Right forelimb (tissue), 1 donor: ENCODE measurements around the gene DDRGK1.

Experiments used
- DNase-seq: peaks from one replicate; pipeline ENCODE4 v3.0.0-alpha.2; 2018

The DDRGK1 gene

GRCh38 chr20:3204124-3204794 lies at the start of gene DDRGK1:
TSS of gene DDRGK1 (minus strand) at chr20:3204682. CDS start at chr20:3204627, 55 bp downstream.
- peak; percentile 90 for DNase-seq

- DNase-seq: no peak
Observed at GRCh38 chr20:3251806-3252205, 47.3 kb upstream of the DDRGK1 start.

GRCh38 chr20:3250091-3250504 lies 45.6 kb upstream of the DDRGK1 start:
- DNase-seq: no peak

- DNase-seq: no peak
Observed at GRCh38 chr20:3248993-3249347, 44.5 kb upstream of the DDRGK1 start.

- peak; percentile 55 for DNase-seq
Observed at GRCh38 chr20:3248167-3248992, 43.9 kb upstream of the DDRGK1 start.

GRCh38 chr20:3247638-3248037 lies 43.2 kb upstream of the DDRGK1 start:
- no peak for DNase-seq

- no peak for DNase-seq
Observed at GRCh38 chr20:3246682-3247081, 42.2 kb upstream of the DDRGK1 start.

- no peak for DNase-seq
Observed at GRCh38 chr20:3245711-3246110, 41.2 kb upstream of the DDRGK1 start.

GRCh38 chr20:3245156-3245555 lies 40.7 kb upstream of the DDRGK1 start:
- DNase-seq: no peak

GRCh38 chr20:3244613-3245012 lies 40.1 kb upstream of the DDRGK1 start:
- no peak for DNase-seq

GRCh38 chr20:3243718-3244358 lies 39.4 kb upstream of the DDRGK1 start:
- no peak for DNase-seq

GRCh38 chr20:3242172-3242692 lies 37.8 kb upstream of the DDRGK1 start:
- DNase-seq: no peak

GRCh38 chr20:3240776-3241363 lies 36.4 kb upstream of the DDRGK1 start:
- no peak for DNase-seq

GRCh38 chr20:3239867-3240775 lies 35.6 kb upstream of the DDRGK1 start:
- DNase-seq: no peak

GRCh38 chr20:3239026-3239866 lies 34.8 kb upstream of the DDRGK1 start, which contains the start of gene SLC4A11:
TSS of gene SLC4A11 (minus strand) at chr20:3239190. CDS start at chr20:3239137, 53 bp downstream.
- DNase-seq: peak; percentile 72

GRCh38 chr20:3238616-3239025 lies 34.1 kb upstream of the DDRGK1 start:
- DNase-seq: no peak

- no peak for DNase-seq
Observed at GRCh38 chr20:3237958-3238615, 33.6 kb upstream of the DDRGK1 start.

GRCh38 chr20:3237011-3237957 lies 32.8 kb upstream of the DDRGK1 start:
- no peak for DNase-seq

- no peak for DNase-seq
Observed at GRCh38 chr20:3235666-3236324, 31.3 kb upstream of the DDRGK1 start.
